Activated CD8-positive, alpha-beta memory T cell treated with anti-CD3 and anti-CD28 coated beads, Interleukin-2, amount 50 U/mL, for 1 hour (primary cell): ENCODE results near the gene GAS7.

ENCODE experiments used
- DNase-seq: peaks from one replicate; pipeline ENCODE4 v3.0.0-alpha.2; 2020; ENCODE audit errors: extremely low read depth

The GAS7 gene

DNA sequence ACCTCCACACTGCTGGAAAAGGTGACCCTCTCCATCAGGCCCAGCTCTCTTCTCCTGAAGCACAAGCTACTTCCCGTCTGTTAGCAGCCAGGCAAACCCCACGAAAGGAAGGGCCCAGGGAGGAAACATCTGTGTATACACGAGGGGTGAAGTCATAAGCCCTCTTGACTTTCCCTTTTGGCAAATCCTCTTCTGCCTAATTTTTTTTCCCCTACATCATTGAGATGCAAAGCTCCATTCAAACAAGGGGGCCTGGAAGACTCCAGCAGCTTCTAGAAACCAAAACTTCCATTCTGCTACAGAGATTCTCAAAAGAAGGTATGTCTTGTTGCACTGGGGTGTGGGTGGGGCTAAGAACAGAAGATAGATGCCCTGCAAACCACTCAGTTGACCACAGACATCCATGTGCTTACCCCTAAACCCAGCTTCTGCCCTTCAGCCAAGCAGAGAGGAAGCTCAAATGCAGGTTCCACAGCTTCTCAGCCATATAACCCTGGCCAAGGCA is 147.8 kb downstream of the GAS7 start:
- no peak for DNase-seq

- DNase-seq = no peak
Measured at GRCh38 chr17:10048629-10049350, 149.6 kb downstream of the GAS7 start.

- DNase-seq = no peak
Measured at GRCh38 chr17:10046786-10047785, 151.3 kb downstream of the GAS7 start.

- no peak for DNase-seq
Measured at GRCh38 chr17:10045871-10046658, 152.3 kb downstream of the GAS7 start.

DNA sequence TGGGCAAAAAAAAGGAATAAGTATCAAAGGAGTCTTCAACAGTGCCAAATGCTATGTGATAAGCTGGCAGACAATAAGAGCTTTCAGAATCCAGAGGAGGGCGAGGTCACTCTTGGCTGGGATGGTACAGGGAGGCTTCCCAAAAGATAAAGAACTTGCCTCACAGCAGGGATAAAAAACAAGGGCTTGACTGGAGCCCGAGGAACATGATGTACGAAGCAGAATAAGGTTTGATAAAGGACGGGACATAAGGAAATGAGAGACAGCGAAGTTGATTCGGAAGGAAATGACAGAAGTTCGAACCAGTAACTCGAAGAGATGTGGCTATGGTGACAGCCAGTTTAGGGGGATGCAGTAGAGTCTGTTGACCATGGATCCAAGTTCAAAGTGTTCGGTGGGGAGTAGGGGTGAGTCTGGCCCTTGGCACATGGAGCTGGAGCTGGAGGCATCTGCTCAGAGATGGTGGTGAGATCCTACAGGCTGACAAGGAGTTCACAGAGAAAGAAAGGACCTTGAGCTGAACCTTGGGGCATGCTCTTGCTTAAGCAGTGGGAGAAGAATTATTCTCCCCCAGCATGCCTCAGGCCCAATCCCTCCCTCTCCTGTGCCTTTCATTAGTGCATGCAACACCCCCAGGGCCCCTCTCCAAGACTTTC is 155.7 kb downstream of the GAS7 start:
- DNase-seq = no peak

GRCh38 chr17:10041916-10042588 is 156.4 kb downstream of the GAS7 start:
- no peak for DNase-seq

DNA sequence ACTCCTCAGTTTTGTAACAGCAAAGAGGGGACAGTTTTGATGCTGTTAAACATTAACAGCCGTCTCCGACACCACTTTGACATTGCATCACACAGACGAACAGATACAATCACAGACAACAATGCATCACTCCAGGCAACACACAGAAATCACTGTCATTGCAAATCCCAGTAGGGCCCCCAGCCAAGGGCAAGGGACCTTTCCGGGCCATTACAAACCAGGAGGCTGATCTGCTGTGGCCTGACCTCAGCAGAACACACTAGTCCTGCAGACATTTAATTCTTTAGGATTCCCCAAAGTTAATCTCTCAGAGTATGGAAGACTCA is 157.2 kb downstream of the GAS7 start:
- no peak for DNase-seq

DNA sequence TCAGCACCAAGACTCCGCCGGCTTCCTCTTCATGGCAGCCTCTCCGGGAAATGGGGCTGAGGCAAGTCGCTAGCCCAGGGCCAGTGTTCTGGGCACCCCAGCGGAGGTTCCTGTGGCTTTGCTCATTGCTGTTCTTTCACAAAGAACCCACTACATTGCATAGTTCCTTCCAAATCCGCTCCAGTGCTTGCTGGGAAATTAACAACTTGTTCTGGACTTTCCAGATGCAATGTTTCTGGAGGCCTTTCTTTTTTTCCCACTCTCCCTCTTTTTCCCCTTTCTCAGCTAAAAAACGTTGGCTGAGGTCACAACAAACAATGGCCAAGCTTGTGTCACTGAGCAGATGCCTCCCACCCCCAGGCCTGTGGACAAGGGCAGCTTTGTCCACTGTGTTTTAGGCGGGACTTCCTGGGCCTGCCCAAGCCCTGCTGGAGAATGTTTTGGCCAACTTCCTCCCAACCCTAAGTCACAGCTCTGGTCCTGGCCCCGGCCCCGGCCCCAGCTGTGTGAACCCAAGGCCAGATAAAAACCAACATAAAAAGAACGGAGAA is 161.8 kb downstream of the GAS7 start:
- no peak for DNase-seq

GRCh38 chr17:10035885-10036284 is 162.5 kb downstream of the GAS7 start:
- DNase-seq = no peak

DNA sequence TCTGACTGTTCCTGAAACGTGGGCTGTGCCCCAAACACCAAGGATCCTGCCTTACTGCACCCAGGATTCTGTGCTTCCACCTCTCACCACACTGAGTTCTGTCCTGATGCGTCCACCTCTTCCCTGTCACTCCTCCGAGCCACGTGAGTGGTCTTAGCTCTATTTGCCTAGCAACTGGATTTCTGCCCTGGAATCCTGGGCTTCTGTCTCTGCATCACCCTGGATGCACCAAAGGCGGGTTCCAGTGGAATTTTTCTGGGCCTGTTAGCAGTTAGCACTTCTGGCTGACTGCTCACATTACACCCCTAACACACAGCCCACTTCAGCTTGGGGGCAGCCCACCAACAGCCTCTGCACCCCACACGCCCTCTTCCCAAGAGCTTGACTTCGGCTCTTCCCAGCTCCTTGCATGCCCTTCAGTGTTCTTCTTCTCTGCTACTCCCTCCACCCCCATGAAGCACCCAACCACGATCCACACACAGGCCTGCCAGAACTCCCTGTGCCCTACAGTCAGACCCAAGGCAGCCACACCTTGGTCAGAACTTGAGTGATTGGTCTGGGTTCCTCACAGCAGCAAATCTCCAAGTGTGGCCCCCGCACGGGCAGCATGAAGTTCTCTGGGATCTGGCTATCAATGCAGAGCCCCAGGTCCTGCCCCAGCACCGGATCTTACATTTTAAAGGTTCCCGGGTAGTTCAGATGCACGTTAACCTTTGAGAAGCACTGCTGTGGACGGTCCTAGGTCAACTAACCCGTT is 163.5 kb downstream of the GAS7 start:
- DNase-seq = no peak

- DNase-seq = no peak
Measured at GRCh38 chr17:10033959-10034358, 164.4 kb downstream of the GAS7 start.

DNA sequence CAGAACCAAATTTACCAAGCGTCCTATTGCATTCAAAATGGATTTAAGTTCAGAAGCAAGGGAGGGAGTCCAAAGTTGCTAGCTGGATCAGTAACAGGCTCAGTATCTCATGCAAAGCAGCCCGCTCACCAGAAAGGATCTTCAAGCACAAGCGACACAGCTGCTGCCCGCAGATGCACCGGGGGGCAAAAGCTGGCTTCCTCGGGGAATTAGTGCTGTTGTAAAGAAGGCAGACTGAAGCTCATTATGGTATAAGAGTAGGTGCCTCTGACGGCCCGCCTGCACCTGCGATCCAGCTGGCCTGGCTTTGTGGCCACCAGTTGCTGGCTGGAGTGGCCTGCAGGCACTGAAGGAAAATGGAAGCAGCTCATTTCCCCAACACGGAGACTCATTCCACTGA is 165.0 kb downstream of the GAS7 start:
- DNase-seq = no peak

GRCh38 chr17:10032118-10032852 is 166.1 kb downstream of the GAS7 start:
- no peak for DNase-seq

DNA sequence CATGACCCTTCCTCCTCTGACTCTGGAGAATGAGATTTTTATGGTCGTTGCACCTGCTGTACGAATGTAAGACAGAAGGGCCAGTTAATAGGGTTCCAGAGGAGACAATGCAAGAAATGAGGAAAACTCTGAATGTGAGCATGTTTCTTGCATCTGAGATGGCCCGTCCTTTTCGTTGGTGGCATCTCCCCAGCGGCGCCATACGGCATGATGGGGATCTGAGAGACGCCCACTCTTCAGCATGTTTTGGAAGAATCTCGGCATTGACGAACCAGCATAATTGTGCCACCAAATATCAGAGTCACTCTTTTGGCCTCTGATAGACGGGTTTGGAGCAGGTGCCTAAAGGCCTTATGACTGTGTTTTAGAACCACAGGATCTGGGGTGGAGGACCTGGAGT is 166.8 kb downstream of the GAS7 start:
- DNase-seq = no peak

DNA sequence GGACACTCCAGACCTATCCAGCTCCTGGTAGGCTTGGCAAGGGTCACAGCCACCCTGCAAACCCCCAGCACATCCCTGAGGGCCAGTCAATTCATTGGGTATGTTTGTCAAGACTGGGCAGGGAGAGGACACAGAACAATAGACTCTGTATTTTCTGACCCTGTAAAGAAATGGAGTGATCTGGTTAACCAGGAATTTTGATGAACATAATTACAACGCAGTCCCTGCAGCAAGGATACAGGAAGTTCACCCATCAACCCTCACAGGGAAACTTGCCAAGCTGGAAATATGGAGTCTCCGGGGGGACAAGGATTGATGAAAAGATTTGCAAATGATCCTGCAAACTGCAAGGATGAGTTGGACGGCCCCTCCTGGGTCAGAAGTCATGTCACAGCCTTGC is 167.3 kb downstream of the GAS7 start:
- DNase-seq = no peak

- DNase-seq = no peak
Measured at GRCh38 chr17:10029129-10029528, 169.3 kb downstream of the GAS7 start.

DNA sequence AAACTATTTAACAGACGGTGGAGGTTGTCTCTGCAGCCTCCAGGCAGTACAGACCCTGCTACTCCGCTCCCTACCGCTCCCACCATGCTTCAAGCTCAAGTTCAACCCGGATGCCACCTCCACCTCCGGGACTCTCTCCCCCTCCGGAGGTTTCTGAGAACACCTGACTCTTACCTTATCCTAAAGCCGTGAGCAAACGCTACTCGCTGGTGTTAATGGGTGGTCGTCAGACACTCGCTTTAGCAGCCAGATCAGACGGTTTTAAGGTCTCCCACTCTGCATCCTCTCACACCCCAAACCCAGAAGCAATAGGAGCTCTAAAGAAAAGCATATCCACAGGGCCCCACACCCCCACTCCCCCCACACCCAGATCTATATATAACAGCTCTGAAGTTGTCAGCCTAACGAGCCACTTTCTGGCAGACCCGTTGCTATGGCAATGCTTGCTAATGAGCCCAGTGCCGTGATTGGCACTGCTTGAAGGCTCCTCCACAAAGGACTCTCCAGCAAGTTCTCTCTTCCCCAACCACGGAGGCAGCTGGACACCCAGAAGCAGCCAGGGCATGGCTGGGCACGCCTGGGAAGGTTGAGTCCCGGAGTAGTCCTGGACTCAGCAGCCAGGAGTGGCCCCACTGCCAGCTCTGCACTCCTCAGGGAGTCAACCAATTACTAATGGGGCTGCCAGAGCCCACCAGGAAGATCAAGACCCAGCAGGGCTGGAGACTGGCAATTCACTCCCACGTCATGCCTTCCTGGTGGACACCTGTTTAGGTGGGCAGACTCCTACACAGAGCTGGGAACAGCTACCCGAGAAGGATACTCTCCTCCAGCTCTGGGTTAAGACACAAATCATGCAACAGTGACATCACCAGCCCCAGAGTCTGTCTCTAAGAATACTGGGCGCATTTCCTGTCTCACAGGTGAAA is 172.2 kb downstream of the GAS7 start:
- DNase-seq = no peak

DNA sequence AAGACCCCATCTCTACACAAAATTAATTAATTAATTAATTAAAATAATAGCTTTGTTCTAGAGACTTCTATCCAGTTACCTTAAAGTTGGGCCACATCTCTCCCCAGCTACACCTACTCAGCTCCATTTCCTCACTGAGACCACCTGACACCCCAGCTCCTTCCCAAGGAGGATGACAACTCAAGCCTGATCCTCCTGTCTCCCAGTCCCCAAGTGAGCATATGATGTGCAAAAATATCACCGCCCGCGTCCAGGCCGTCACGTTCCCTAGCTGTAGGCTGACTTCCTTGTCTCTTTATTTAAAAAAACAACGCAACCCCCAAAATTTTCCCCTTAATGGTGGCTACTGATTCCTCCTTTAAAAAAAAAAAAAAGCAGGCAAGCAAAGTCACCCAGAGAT is 173.2 kb downstream of the GAS7 start:
- DNase-seq = no peak
